HUES6 (cell line): Measurements from ENCODE around the gene SYN1.
A peak's percentile ranks its signal among the peaks of the same experiment; 100 is the strongest.
"Not testable (repeated sequence)": the region's sequence is repeated elsewhere in the genome, so short reads cannot be mapped to it uniquely, and the experiment has no call there.

Experiments used
- H3K27ac ChIP-seq: 2 replicates; pipeline ENCODE4 v1.7.0; 2013; ENCODE audit warnings: low read depth, mild to moderate bottlenecking, low read length, inconsistent platforms
- H3K27me3 ChIP-seq: 2 replicates; pipeline ENCODE4 v1.6.1; 2013; ENCODE audit warnings: low read length; ENCODE audit not compliant: control insufficient read depth, insufficient read depth
- H3K36me3 ChIP-seq: 2 replicates; pipeline ENCODE4 v1.6.1; 2013; ENCODE audit warnings: low read length; ENCODE audit not compliant: control insufficient read depth, insufficient read depth
- H3K4me1 ChIP-seq: 2 replicates; pipeline ENCODE4 v1.6.1; 2013; ENCODE audit warnings: low read length; ENCODE audit not compliant: control insufficient read depth, insufficient read depth
- H3K4me3 ChIP-seq: 2 replicates; pipeline ENCODE4 v1.5.1; 2013; ENCODE audit warnings: low read depth, low read length
- H3K9ac ChIP-seq: one replicate; pipeline ENCODE4 v1.6.1; 2013; ENCODE audit warnings: mild to moderate bottlenecking, low read length
- H3K9me3 ChIP-seq: 2 replicates; pipeline ENCODE4 v1.6.1; 2013; ENCODE audit warnings: low read depth, low read length; ENCODE audit not compliant: control insufficient read depth, insufficient read depth

SYN1 gene

GRCh38 chrX:47619486-47620302 lies at the start of gene SYN1:
SYN1 (minus strand) TSS chrX:47619857; CDS start chrX:47619728, 129 bp downstream.
- H3K27me3 ChIP-seq = peaks cover 48% of the 10 kb centered on the region
- H3K4me1 ChIP-seq = peaks cover 5% of the 10 kb centered on the region; the same call in 1 of the 2 replicates
- H3K9me3 ChIP-seq = no peaks in the 10 kb centered on the region; the same call in 1 of the 2 replicates
- no peaks in the 10 kb centered on the region for H3K36me3 ChIP-seq
- no peak within 1 kb of the TSS for H3K27ac ChIP-seq
- H3K9ac ChIP-seq = no peak within 1 kb of the TSS
- peak within 1 kb of the TSS; percentile 61 for H3K4me3 ChIP-seq

- H3K36me3 ChIP-seq, H3K9ac ChIP-seq, H3K27me3 ChIP-seq, H3K27ac ChIP-seq, H3K4me3 ChIP-seq, H3K4me1 ChIP-seq, H3K9me3 ChIP-seq: not testable (repeated sequence)
These were observed 46.1 kb upstream of the SYN1 start for GRCh38 chrX:47665797-47666196.

- peaks cover under 1% of the 10 kb centered on the region; the same call in 1 of the 2 replicates for H3K27me3 ChIP-seq
- H3K4me3 ChIP-seq = no peak overlapping the region
- H3K4me1 ChIP-seq = peaks cover 7% of the 10 kb centered on the region; the same call in 1 of the 2 replicates
- no peak overlapping the region for H3K9ac ChIP-seq
- H3K9me3 ChIP-seq = no peaks in the 10 kb centered on the region; the same call in 1 of the 2 replicates
- H3K27ac ChIP-seq = no peak overlapping the region
- H3K36me3 ChIP-seq = no peaks in the 10 kb centered on the region
These were observed 45.1 kb upstream of the SYN1 start for GRCh38 chrX:47664737-47665136.

- Histone ChIP-seq H3K4me1 (peaks cover 7% of the 10 kb centered on the region; the same call in 1 of the 2 replicates), H3K36me3 (peaks cover 4% of the 10 kb centered on the region), H3K9ac (no peak overlapping the region), H3K27me3 (peaks cover 4% of the 10 kb centered on the region; the same call in 1 of the 2 replicates), H3K9me3 (peaks cover 3% of the 10 kb centered on the region; the same call in 1 of the 2 replicates), H3K4me3 (no peak overlapping the region), H3K27ac (no peak overlapping the region; the same call in 1 of the 2 replicates)
These were observed 42.5 kb upstream of the SYN1 start for GRCh38 chrX:47662144-47662657.

- H3K4me3 ChIP-seq = no peak overlapping the region
- peaks cover 4% of the 10 kb centered on the region; the same call in 1 of the 2 replicates for H3K27me3 ChIP-seq
- H3K9ac ChIP-seq = no peak overlapping the region
- H3K36me3 ChIP-seq = peaks cover 11% of the 10 kb centered on the region
- H3K27ac ChIP-seq = no peak overlapping the region
- peaks cover 7% of the 10 kb centered on the region; the same call in 1 of the 2 replicates for H3K4me1 ChIP-seq
- peaks cover 3% of the 10 kb centered on the region; the same call in 1 of the 2 replicates for H3K9me3 ChIP-seq
These were observed 41.9 kb upstream of the SYN1 start for GRCh38 chrX:47661539-47661938.

GRCh38 chrX:47659421-47659726 lies 39.7 kb upstream of the SYN1 start:
- Histone ChIP-seq H3K36me3 (peaks cover 26% of the 10 kb centered on the region), H3K9me3 (peaks cover 9% of the 10 kb centered on the region; the same call in 1 of the 2 replicates), H3K27ac (no peak overlapping the region), H3K4me3 (peak overlapping the region; percentile 93), H3K27me3 (peaks cover 4% of the 10 kb centered on the region; the same call in 1 of the 2 replicates), H3K4me1 (peaks cover 7% of the 10 kb centered on the region; the same call in 1 of the 2 replicates), H3K9ac (no peak overlapping the region)

- peaks cover 4% of the 10 kb centered on the region; the same call in 1 of the 2 replicates for H3K27me3 ChIP-seq
- H3K4me3 ChIP-seq = peak within 1 kb of the TSS; percentile 93
- peaks cover 26% of the 10 kb centered on the region for H3K36me3 ChIP-seq
- H3K27ac ChIP-seq = peak within 1 kb of the TSS; percentile 86
- peak within 1 kb of the TSS; percentile 96 for H3K9ac ChIP-seq
- H3K9me3 ChIP-seq = peaks cover 9% of the 10 kb centered on the region; the same call in 1 of the 2 replicates
- peaks cover 7% of the 10 kb centered on the region; the same call in 1 of the 2 replicates for H3K4me1 ChIP-seq
These were observed 39.2 kb upstream of the SYN1 start, which contains the start of gene UXT for GRCh38 chrX:47658684-47659420. UXT (minus strand) TSS chrX:47659180; CDS start chrX:47658927, 253 bp downstream.

GRCh38 chrX:47658301-47658683 lies 38.6 kb upstream of the SYN1 start:
- peaks cover 4% of the 10 kb centered on the region; the same call in 1 of the 2 replicates for H3K27me3 ChIP-seq

GRCh38 chrX:47651043-47651905 lies 31.6 kb upstream of the SYN1 start:
- peaks cover 31% of the 10 kb centered on the region for H3K36me3 ChIP-seq
- H3K27ac ChIP-seq = no peak overlapping the region
- H3K4me3 ChIP-seq = peak overlapping the region; percentile 69
- peak overlapping the region; percentile 47 for H3K9ac ChIP-seq
- H3K27me3 ChIP-seq = no peaks in the 10 kb centered on the region
- H3K9me3 ChIP-seq = peaks cover 5% of the 10 kb centered on the region; the same call in 1 of the 2 replicates
- peaks cover 9% of the 10 kb centered on the region; the same call in 1 of the 2 replicates for H3K4me1 ChIP-seq

More at GRCh38 chrX:47658301-47658683, 38.6 kb upstream of the SYN1 start:
- Histone ChIP-seq H3K4me1 (peaks cover 7% of the 10 kb centered on the region; the same call in 1 of the 2 replicates), H3K27ac (peak overlapping the region; percentile 86; the same call in 1 of the 2 replicates), H3K9ac (peak overlapping the region; percentile 96), H3K4me3 (peak overlapping the region; percentile 93), H3K9me3 (peaks cover 9% of the 10 kb centered on the region; the same call in 1 of the 2 replicates), H3K36me3 (peaks cover 30% of the 10 kb centered on the region)
